Stimulated activated CD4-positive, alpha-beta T cell treated with anti-CD3 and anti-CD28 coated beads, TNF-alpha, amount 100 ng/mL, for 1 hour (primary cell): ENCODE data around the gene GON7.
"Not testable (repeated sequence)": the region's sequence is repeated elsewhere in the genome, so short reads cannot be mapped to it uniquely, and the experiment has no call there.

Experiments used
- DNase-seq, 3 donors: peaks; one replicate each; pipeline ENCODE4 v3.0.0-alpha.2; 2020; ENCODE audit warnings: low read depth in 3 of 3, low spot score in 1 of 3

GON7 gene

GRCh38 chr14:93159625-93160352, 47.1 kb downstream of the GON7 start:
- DNase-seq = not testable (repeated sequence)

- DNase-seq = not testable (repeated sequence)
Observed at GRCh38 chr14:93158349-93158748, 48.5 kb downstream of the GON7 start.

GRCh38 chr14:93156693-93157369, 50.0 kb downstream of the GON7 start:
- DNase-seq = no peak

GRCh38 chr14:93155667-93156066, 51.2 kb downstream of the GON7 start:
- DNase-seq = no peak

GRCh38 chr14:93153121-93153520, 53.7 kb downstream of the GON7 start:
- DNase-seq = no peak
